ENCODE measurements around the gene TNKS1BP1.

The TNKS1BP1 gene

DNA sequence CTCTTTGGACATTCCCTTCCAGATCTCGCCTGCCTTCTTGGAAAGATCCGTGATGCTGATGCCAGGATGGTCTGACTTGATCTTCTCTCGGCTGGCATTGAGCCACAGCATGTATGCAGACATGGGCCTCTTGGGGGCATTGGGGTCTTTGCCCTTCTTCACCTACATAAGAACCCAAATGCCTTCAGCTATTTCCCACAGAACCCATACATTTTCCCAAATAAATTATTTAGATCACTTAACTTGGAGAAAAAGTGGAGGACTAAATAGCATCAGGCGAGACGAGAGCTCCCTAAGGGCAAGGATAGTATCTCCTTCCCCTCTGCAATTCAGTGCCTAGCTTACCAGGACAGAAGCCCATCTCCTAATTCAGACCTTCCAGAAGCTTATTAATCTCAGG is 3.0 kb upstream of the TNKS1BP1 start:
- no peak for DNase-seq (ENCODE audit: low read depth)

DNA sequence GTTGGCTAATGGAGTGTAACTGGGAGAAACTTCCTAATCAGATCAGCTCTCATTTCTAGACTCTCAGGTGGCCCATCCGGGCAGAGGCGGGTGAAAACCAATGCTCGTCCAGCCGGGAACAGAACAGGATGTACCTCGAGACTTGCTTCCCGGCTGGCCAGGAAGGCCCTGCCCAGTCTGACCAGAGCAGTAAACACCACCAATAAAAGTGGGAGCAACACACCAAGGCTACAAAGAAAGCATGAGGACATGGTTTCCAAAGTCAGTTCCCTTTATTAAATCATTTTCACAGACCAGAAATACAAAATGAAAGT is 940 bp upstream of the TNKS1BP1 start:
- no peak for DNase-seq (ENCODE audit: low read depth)

DNA sequence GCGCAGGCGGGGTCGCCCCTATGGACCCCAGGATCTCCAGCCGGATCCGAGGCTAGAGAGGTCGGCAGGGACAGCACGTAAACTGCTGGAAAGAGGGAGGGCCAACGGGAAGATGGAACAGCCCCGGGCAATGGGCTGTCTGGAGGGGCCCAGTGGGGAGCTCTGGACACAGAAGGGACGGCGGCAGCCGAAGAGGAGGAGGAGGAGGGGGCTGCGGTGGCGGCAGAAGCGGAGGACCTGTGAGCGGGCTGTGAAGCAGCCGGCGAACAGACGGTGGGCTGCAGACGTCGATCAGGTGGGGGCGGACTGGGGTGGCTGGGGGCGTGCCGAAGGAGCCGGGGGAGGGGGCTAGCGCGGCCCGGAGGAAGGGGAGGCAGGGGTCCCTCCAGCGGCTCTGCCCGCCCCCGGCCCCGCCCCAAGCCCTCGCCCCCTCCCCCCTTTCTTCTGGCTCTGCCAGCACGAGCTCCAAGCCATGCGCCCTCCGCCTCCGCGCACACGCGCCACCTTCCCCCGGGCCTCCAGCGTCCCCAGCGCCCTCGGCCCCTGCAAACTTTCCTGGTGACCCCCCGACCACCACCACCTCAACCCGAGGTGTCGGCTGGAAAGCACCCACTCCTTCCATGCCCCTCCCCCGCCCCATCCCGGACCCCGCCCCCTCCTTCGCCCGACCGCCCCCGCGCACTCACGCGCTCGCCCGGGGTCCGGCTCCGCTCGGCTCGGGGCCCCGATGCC is 432 bp downstream of the TNKS1BP1 start:
- peak; percentile 67 for DNase-seq (ENCODE audit: low read depth)

DNA sequence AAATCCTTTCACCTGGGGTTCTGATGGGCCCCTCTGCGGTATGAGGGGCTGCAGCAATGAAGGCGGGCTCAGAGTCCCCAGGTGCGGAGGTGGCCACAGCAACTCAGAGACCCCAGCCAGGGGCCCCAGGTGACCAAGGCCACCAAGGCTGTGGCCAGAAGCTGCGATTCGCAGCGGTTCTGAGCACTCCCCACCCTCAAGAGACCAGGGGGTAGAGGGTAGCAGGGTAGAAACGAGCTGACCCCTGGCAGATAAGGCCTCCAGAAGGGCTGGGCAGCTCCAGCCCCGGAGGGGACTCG is 948 bp downstream of the TNKS1BP1 start:
- no peak for DNase-seq (ENCODE audit: low read depth)

DNA sequence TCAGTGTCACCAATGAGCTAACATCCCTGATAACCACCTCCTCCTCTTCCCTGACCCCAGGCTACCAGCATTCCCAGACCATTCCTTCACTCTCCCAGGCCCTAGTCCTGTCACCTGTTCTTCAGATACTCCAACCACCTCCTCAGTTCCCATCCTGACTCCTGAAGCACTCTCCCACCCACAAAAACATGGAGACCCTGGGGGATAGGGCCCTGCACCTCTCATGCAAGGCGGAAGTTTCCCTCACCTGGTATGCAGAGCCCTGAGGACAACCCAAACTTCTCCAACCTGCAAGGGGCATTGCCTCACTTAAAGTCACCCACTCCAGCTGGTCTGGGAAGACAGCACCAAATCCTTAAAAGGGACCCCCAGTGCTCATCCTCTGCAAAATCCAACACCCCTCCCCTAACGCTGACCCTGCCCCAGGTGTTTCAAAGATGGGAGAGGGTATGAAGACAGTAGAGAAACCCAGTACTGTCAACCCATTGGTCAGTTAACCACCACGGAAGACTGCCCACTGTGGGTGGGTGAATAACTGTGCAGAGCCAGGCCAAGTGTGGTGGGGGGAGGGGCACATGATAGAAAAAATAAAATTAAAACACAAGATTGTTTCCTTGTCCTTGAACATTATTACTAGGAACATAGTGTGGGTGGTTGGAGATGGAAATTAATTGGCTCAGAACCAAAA is 1.4 kb downstream of the TNKS1BP1 start:
- peak; percentile 55 for DNase-seq (ENCODE audit: low read depth)

DNA sequence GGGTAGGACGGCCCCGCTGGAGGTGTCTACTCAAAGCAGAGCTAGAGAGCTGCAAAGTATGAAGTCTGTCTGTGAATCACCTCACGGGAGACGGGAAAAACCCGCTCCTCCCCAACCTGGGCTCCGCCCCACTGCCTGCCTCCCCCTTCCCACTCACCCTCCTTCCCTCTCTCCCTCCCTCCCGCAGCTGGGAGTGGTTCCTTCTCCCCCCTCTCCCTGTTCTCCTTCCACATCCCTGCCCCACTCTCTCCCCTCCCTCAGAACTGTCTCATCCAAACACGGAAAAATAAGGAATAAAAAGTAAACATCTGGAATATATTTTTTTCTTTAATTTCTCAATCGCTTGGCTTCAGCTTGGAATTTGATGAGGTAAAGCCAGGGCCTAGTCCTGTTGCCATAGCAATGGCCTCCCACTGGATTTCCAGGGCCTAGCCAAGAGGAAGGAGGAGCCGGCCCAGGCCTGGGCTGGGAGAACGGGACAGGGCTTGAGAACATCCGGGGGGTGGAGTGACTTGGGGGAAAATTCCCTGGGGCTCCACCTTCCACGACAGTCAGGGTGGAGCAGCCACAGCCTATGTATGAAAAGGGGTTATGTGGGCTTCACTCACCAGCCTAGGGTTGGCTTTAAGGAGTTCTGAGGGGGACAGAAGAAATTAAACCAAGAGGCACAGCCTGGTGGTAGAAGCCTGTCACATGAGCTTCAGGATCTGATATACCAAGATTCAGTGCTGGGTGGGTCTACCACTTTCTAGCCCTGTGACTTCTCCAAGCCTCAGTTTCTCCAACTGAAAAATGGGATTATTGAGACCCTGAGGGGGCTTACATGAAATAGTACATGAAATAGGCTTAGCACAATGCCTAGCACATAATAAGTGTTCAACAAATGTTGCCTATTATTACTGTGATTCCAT is 2.2 kb downstream of the TNKS1BP1 start:
- DNase-seq (ENCODE audit: low read depth): peak; percentile 99

DNA sequence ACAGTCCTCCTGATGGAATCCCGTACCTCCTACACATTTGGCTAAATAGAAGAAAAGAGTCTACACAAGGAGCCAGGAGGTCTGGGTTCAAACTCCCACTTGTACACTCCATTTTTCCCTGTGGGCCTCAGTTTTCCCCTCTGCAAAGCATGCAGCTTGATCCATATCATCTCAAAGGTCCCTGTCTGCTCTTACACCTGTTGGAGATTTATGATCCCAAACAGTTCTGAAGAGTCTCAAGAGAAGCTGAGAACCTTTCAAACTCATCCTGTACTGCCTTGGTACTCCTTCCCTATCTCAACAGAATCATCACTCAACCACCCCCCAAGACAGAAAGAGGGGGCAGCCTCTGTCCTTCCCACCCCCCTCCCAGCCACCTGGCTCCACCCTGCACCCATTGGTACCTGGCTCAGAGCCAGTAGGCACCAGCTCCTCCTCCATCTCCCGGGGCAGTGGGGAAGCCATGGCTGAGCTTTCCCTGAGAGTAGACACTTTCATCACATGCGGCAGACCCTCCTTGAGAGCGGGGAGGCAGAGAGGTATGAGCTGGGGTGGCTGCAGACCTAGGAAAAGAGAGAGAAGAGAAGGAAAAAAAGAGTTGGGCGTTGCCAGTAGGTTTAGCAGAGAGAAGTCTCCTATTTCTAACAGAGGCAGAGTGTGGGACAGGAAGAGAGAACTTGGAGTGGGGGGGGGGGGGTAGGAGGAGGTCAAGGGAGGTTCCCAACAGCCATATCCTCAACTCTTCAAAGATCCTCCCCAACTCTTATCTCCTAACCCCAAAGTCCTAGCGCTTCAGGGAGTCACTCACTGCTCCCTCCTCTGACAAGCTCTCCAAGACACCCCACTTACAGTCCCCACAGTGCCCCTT is 3.1 kb downstream of the TNKS1BP1 start:
- DNase-seq (ENCODE audit: low read depth): no peak

DNA sequence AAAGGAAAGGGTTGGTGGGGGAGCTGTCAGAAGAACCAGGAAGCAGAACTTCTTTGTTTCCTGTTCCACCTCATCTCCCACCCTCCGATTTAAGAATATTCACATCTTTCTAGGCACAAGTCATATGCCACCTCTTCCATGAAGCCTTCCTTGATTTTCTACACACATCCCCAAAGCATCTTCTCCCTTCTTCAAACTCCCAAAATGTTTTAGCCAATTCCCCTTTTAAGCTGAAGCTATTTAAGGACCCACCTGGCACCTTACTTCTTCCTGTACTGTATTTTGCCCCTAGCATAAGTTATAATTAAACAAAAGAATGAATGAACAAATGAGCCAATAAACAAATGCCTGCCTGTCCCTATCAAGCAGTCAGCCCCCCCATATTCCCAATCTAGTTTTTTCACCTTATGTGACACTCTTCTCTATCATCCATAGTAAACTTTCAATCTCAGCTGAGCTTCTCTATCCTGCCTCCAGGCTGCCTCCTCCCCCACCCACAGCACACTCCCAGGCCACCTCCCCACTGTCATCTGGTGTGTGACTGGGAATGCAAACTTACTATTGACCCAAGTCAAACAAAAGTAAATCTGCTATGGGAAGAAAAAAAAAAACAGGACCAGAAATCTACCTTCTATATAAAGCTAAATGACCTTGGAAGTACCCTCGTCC is 3.9 kb downstream of the TNKS1BP1 start:
- DNase-seq (ENCODE audit: low read depth): no peak

DNA sequence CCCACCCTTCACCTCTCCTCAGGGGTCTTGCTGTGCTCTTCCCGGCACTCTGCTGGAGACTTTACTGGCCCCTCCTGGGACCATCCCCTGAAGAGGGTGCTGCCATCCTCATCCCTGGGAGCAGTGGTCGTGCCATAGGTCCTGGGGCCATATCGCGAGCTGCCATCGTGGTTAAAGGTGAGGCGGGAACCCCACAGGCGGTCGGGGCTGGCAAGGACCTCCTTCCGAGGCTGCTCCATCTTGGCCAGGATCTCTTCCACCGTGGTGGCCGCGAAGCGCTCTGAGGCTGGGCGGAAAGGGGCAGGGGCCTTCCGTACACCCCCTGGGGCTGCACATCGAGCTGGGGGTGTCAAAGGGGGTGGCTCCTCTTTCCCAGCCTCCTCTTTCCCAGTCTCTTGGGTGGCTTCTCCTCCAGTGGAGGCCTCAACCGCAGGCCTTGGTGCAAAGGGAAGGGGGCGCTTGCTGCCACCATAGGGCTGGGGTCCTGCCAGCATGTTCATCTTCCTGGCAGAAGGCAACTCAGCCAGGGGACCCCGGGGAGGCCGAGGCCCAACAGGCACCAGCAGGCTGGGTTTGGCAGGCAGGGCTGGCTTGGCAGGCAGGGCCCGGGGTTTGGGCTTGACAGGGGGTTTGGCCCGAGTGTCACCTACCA is 4.6 kb downstream of the TNKS1BP1 start:
- DNase-seq (ENCODE audit: low read depth): no peak

DNA sequence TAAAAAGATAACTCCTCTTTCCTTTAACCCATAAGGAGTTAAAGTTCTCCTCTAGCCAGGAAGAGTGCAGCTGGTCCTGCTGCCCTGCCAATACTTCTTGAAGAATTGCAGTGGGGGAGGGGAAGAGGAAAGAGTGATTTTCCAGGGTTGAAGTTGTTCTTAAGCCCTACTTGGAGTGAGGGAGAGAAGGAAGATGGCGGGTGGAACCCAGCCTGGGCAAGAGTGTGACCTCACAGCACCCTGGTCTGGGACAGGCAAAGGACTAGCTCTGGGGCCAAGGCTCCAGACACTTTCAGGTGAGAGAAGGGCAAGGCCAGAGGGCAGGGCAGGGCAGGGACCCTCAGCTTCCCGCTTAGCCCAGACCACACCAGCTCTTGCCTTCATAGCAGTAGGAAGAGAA is 6.6 kb downstream of the TNKS1BP1 start:
- no peak for DNase-seq (ENCODE audit: low read depth)

DNA sequence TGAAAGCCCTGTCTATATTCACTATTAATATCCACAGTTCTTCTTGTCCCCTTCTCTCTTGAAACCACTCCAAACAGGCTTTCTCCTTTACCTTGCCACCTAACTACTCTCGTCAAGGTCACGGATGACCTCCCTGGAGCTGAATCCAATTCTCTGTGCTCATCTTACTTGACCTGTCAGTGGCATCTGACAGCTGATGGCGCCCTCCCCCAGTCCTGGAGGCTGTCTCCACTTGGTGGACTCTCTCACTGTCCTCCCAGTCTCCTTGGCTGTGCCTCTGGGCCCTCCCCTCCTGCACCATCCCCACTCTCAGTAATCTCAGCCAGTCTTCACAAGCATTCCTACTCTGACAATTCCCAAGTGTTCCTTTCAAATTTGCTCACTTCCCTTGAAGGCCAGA is 8.7 kb downstream of the TNKS1BP1 start:
- no peak for DNase-seq (ENCODE audit: low read depth)

DNA sequence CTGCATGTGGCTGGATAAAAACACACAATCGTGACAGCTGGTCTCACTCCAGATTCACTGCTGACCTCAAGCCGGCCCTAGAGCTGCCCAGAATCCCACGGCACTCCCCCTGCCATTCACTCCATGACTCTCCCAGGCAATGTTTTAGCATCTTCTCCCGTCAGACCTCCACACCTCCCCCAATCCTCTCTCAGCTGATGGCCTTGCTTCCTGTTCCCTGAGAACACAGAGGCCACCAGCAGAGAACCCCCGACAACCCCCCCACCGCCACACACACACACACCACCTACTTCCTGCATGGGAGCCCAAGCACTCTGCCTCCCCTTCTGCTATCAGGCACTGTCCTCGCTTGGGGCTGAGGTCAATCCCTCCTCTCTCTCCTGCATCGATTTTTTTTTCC is 9.3 kb downstream of the TNKS1BP1 start:
- DNase-seq (ENCODE audit: low read depth): peak; percentile 71

DNA sequence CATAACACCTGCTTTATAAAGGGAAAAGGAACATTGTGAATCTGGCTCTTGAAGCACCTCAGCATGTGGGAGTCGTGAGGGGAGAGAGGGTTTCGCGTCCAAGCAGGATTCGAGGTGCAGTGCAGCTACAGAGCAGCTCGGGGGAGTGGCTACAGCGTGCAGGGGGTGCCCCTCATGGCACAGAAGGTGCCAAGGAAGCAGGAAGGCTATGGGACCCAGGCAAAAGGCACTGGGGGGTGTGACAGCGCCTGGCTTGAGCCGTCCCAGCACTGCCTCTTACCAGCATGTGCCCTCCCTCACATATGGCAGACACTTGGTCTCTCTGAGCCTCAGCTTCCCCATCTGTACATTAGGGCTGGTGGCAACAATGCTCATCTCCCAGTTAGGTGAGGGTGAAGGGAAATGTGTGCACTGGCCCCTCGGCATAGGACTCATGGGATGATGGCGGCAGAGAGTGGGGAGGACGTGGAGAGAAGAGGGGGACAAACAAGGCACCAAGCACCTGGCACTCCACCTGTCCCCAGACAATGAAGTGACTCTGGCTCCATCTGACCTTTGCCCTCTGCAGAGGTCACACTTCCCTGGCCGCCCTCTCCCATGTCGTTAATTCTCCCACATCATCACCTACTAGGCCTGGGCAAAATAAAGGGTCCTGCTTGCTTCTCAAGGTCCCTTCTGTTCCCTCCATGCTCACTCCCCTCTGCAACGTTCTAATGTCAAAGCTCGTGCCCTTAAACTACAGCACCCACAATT is 10.4 kb downstream of the TNKS1BP1 start:
- no peak for DNase-seq (ENCODE audit: low read depth)

DNA sequence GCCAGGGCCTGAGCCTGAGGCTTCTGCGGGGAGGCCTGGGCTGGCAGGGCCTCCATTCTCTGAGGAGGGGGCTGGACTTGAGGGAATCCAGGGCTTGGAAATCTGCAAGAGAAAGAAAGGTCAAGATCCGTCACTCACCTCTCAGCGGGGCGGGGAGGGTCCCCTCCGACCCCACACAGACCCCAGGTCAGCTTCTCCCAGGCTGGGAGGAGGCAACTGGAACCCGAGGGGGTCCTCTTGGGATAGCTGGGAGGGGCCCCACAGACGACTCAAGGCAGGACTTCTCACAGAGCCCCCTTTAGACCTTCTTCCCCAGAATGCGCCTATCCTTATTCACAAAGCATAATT is 11.0 kb downstream of the TNKS1BP1 start:
- no peak for DNase-seq (ENCODE audit: low read depth)

DNA sequence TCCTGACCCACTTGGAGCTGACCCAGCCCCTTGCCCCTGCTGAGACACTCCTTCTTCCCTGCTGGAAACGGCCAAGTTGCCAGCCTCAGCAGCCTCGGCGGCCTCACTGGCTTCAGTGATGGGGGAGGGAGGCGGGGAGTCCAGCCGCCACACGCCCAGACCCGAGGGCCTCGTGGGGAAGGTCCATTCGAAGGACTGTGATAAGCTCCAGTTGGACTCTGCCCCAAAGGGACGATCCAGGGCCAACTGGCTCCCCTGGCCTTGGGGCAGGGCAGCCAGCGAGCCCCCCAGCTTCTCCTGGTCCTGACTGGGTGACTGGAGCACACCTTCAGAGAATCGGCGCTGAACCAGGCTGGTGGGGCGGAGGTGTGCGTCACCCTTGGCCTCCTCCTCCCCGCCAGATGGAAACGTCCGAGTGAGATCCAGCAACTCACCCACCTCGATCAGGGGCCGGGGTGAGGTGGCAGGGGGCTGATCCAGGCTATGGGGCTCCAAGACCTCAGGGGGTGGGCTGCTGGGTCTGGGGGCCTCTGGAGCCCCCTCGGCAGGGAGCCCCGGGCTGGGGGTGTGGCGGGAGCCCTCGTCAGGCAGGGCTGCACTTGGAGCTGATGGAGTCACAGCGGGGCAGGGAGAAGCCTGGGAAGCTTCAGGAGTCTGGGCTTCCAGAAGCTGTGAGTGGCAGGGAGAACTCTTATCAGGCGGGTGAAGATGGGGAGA is 11.5 kb downstream of the TNKS1BP1 start:
- DNase-seq (ENCODE audit: low read depth): no peak

DNA sequence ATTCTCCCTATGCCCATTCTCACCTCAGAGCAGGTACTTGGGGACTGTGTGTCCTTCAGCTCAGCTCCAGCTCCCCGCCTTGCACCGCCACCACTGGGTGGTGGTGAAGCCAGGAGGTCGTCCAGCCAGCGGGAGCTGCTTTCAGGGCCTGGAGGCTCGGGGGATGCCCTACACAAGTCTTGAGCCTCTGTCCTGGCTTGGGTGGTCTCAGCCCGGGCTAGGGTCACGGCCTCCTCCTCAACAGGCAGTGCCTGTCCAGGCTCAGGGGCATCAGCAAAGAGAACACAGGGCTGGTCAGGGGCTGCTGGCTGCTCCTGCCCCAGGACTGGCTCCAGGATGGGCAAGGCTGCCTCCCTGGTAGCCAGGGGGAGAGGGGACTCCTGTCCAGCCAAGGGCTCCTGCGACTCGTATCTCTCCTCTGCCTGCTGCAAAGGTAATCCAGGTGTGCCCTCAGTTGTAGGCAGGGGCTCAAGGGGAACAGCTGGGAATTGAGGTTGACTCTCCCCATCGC is 12.2 kb downstream of the TNKS1BP1 start:
- no peak for DNase-seq (ENCODE audit: low read depth)

DNA sequence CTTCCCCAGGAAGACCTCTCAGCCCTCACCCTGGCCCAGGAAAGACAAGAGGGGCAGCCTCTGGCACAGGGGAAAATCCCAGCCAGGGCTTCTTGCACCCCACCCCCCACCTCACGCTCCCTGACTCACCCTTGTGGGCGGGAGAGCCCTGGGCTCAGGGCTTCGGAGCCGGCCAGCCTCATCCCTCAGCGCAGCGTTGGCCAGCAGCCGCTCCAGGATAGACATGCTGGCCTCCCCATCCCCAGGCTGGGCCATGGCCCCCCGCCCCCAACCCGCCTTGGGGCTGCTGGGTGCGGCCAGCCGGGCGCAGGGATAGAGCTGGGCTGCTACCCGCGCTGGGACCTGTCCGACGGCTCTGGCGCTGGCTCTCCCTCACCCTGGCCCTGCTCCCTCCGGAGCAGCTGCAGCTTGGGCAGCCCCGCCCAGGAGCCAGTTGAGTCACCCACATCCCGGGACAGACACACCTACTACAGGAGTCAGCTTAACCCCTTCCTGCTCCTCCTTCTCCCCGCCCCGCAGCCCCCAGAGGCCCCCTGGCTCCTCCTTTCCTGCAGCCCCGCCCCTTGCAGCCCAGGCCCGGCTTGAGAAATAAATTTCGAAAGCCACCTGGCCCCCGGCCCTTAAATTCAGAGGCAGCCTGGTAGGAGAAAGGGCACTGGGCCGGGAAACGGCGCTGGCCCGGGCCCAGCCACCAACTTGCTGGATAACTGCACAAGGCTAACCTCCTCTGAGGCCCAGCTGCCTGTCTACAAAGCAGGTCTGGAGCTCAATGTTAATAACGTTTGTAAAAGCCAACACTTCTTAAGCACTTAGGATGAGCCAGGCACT is 13.4 kb downstream of the TNKS1BP1 start:
- peak; percentile 97 for DNase-seq (ENCODE audit: low read depth)

DNA sequence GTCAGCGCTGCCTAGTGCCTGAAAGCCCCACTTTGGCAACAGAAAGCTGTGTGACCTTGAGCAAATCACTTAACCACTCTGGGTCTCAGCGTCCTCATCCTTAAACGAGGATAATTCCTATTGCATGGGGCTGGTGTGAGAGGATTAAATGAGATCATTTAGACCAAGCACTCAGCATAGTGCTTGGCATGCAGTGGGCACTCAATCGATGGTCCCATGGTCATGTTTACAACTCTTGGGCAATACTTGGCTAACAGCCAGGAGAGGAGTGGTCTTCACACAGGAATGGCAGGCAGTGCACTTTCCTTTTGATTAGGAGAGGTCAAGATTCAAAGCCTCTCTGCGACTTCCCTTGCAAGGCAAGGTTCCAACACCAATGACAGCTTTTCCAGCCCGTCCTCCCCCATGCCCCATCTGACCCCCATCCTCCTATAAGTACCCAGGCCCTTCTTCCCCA is 14.1 kb downstream of the TNKS1BP1 start:
- no peak for DNase-seq (ENCODE audit: low read depth)

DNA sequence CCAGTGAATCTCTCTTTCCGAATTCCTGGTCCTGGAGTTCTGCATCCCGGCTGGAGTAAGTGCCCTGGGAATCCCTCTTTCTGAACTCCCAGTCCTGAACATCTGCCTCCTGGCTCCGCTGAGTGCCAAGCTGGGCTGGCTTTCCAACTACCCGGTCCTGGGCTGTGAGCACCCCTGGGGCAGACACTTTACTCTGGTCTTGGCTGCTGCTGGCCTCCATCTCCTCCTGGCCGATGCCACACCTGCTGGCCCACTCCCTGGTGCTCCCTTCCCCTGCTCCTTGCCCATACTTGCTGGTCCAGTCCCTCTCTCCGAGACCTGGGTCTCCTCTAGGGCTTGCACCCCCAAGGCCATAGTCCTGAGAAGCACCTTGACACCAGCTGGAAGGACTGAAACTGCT is 14.7 kb downstream of the TNKS1BP1 start:
- no peak for DNase-seq (ENCODE audit: low read depth)
